MM.1S (cell line): ENCODE measurements around the gene UNC5C.

Source experiments
- EZH2phosphoT487 ChIP-seq: fragments of 300-600 bp; sonication (generic); IDR thresholded peaks from 2 replicates; pipeline ENCODE4 v1.6.1; 2018; ENCODE audit warnings: antibody characterized with exemption, low read length
- TF ChIP-seq, protein P1 (sequence below): fragments of 300-600 bp; sonication (generic); IDR thresholded peaks from 2 replicates; pipeline ENCODE4 v1.5.1; 2016; ENCODE audit warnings: antibody characterized with exemption, low read length, mixed read lengths

DNA sequence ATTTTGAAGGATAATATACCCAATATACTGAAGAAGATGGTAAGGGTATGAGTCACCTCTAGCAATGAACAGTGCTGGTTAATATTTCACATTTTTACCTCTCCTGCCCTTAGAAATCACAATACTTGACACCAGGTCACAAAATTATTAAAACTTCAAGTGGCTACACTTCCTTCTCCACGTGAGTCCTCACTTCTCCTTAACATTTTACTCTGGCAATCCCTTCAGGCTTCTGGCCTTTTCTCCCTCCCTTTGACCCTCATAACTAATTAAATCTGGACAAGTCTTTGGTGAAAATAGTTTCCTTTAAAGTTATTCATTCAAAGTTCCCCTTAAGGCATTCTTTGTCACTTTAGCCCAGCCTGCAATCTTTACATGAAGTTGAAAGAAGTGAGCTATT is 190.4 kb downstream of the UNC5C start:
- no peak for TF ChIP-seq EZH2phosphoT487
- TF ChIP-seq, protein P1, sequence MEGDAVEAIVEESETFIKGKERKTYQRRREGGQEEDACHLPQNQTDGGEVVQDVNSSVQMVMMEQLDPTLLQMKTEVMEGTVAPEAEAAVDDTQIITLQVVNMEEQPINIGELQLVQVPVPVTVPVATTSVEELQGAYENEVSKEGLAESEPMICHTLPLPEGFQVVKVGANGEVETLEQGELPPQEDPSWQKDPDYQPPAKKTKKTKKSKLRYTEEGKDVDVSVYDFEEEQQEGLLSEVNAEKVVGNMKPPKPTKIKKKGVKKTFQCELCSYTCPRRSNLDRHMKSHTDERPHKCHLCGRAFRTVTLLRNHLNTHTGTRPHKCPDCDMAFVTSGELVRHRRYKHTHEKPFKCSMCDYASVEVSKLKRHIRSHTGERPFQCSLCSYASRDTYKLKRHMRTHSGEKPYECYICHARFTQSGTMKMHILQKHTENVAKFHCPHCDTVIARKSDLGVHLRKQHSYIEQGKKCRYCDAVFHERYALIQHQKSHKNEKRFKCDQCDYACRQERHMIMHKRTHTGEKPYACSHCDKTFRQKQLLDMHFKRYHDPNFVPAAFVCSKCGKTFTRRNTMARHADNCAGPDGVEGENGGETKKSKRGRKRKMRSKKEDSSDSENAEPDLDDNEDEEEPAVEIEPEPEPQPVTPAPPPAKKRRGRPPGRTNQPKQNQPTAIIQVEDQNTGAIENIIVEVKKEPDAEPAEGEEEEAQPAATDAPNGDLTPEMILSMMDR: no peak
